Naive thymus-derived CD4-positive, alpha-beta T cell (primary cell): ENCODE measurements around the gene OSGEP. TPM values are rescaled to one million over a fixed set of nuclear protein-coding genes. Genes with fewer than 3 reads are reported as not detected.
A peak's percentile ranks its signal among the peaks of the same experiment; 100 is the strongest.

ENCODE experiments used
- ATAC-seq: fragments of 150-1000 bp; cut with Tn5 transposase; 2 replicates; pipeline ENCODE4 v1.10.0; 2021; ENCODE audit warnings: mild to moderate bottlenecking, moderate library complexity
- CTCF ChIA-PET: fragments of 350-600 bp; sonication (Branson Sonifier 250); formaldehyde crosslinking; loops from one replicate; lab custom pipeline; 2021; ENCODE audit warnings: antibody characterized with exemption; lab: Charles Lee
- POLR2A ChIA-PET: fragments of 350-600 bp; sonication (Branson Sonifier 250); formaldehyde crosslinking; loops from one replicate; lab custom pipeline; 2021; ENCODE audit warnings: antibody characterized with exemption, inconsistent platforms; lab: Charles Lee
- DNase-seq, 9 donors: peaks; one replicate each; pipeline versions ENCODE4 v3.0.0 to v3.0.0-alpha.2; 2020 to 2022; ENCODE audit warnings: mixed read lengths in 1 of 9
- H3K27ac ChIP-seq: one replicate; pipeline ENCODE4 v1.7.0; 2013; ENCODE audit warnings: mild to moderate bottlenecking, low read depth, low read length, moderate library complexity
- H3K27me3 ChIP-seq, 2 donors: one replicate each; pipeline ENCODE4 v1.7.0; 2013; ENCODE audit warnings: low read length in 2 of 2, mild to moderate bottlenecking in 2 of 2, moderate library complexity in 2 of 2; ENCODE audit not compliant: control insufficient read depth in 2 of 2, insufficient read depth in 2 of 2
- H3K36me3 ChIP-seq, 3 experiments: 1 replicate in 2 of 3; 2 replicates in 1 of 3; pipeline ENCODE4 v1.7.0; 2013; ENCODE audit warnings: low read length in 3 of 3, mild to moderate bottlenecking in 3 of 3, moderate library complexity in 1 of 3; ENCODE audit not compliant: insufficient read depth in 3 of 3, control insufficient read depth in 2 of 3
- H3K4me1 ChIP-seq, 2 donors: one replicate each; pipeline ENCODE4 v1.7.0; 2013; ENCODE audit warnings: low read length in 2 of 2, mild to moderate bottlenecking in 2 of 2, moderate library complexity in 1 of 2; ENCODE audit not compliant: control insufficient read depth in 2 of 2, insufficient read depth in 2 of 2
- H3K4me3 ChIP-seq: 2 replicates; pipeline ENCODE4 v1.7.0; 2013; ENCODE audit warnings: mild to moderate bottlenecking, low read length
- H3K9me3 ChIP-seq, 3 experiments: 1 replicate in 2 of 3; 2 replicates in 1 of 3; pipeline ENCODE4 v1.7.0; 2013; ENCODE audit warnings: low read length in 3 of 3; ENCODE audit not compliant: control insufficient read depth in 2 of 3
- H3K27ac Mint-ChIP-seq, 9 donors: one replicate each; pipeline ENCODE4 v1.8.0; 2020 to 2022; ENCODE audit warnings: mixed read lengths in 9 of 9, mild to moderate bottlenecking in 8 of 9, moderate library complexity in 5 of 9, inconsistent platforms in 2 of 9
- H3K27me3 Mint-ChIP-seq, 5 donors: one replicate each; pipeline ENCODE4 v1.8.0; 2021 to 2022; ENCODE audit warnings: mixed read lengths in 5 of 5, mild to moderate bottlenecking in 1 of 5
- H3K36me3 Mint-ChIP-seq, 5 donors: one replicate each; pipeline ENCODE4 v1.8.0; 2020 to 2022; ENCODE audit warnings: mixed read lengths in 5 of 5, mild to moderate bottlenecking in 3 of 5, inconsistent platforms in 1 of 5
- H3K4me1 Mint-ChIP-seq, 7 donors: one replicate each; pipeline ENCODE4 v1.8.0; 2020 to 2022; ENCODE audit warnings: mixed read lengths in 7 of 7, mild to moderate bottlenecking in 3 of 7, inconsistent platforms in 1 of 7
- H3K4me3 Mint-ChIP-seq, 10 donors: one replicate each; pipeline ENCODE4 v1.8.0; 2020 to 2022; ENCODE audit warnings: mild to moderate bottlenecking in 10 of 10, mixed read lengths in 10 of 10, moderate library complexity in 6 of 10, inconsistent platforms in 2 of 10
- H3K9me3 Mint-ChIP-seq, 11 donors: one replicate each; pipeline ENCODE4 v1.8.0; 2020 to 2022; ENCODE audit warnings: mixed read lengths in 11 of 11, mild to moderate bottlenecking in 4 of 11, inconsistent platforms in 1 of 11, moderate library complexity in 1 of 11
- intact Hi-C, 2 donors: fragments of 100-400 bp; cut with micrococcal nuclease; formaldehyde crosslinking; loops; one replicate each; pipeline ENCODE4 v1.15.1; 2023
- polyA plus RNA-seq, 2 donors: library from polyadenylated mRNA; unstranded; fragments of 300-500 nt; fragmentation: Illumina TruSeq; gene quantifications; one replicate each; pipeline ENCODE4 v1.2.3, GENCODE V29; 2021
- total RNA-seq, 6 experiments: library from RNA in 5 of 6; stranded (reverse) in 5 of 6; gene quantifications; 1 replicate in 5 of 6; 2 replicates in 1 of 6; pipeline ENCODE4 v1.2.3 and lab custom pipeline; 2021 to 2026

The OSGEP gene
- total and polyA plus RNA-seq, 7 experiments from 2014 or later, result 30.8 to 77.2 (median 54.9) TPM

DNA sequence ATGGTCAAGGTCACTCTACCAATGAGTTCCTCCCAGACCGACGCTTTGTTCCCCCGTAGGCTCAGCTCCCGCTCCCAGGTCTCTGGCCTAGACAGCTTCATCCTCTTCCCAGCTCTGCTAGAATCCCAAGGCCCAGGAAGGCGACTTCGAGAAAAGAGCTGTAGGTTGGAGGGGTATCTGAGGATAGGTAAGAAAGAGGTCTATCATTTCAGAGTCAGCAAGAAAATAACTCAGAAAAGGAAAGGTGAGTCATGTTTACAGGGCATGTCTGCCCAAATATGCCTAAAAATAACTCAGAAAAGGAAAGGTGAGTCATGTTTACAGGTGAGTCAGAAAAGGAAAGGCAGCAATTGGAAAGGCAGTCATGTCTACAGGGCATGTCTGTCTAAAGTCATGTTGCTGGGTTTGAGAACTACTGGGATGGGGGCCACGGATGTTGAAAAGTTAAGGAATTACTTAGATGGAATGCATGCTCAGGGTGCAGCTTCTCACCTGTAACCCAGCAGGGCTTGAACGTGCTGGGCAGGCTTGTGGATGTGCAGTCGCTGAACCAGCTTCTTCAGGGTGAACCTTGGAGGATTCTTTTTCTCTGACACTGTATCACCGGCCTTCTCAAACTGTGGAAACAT is 53.5 kb downstream of the OSGEP start:
- Mint-ChIP-seq H3K27me3 (no peaks in the 10 kb centered on the region), H3K36me3 (peaks cover 13 to 57% (median 39%) of the 10 kb centered on the region in 5 donors), H3K4me1 (peaks cover 0 to 32% (median 11%) of the 10 kb centered on the region in 7 donors), H3K9me3 (no peaks in the 10 kb centered on the region), H3K27ac (peak overlapping the region in 6 of 9 donors; percentile 23 to 84 (median 36)), H3K4me3 (peak overlapping the region in 1 of 10 donors; percentile 62)
- no peak overlapping the region for H3K4me3 ChIP-seq
- no peaks in the 10 kb centered on the region for H3K4me1 ChIP-seq
- no peaks in the 10 kb centered on the region for H3K9me3 ChIP-seq
- H3K27ac ChIP-seq, result no peak overlapping the region
- ChIA-PET CTCF (interaction anchor here (0.6 to 0.7 kb wide), 2 partner anchors 75 to 356 kb away, joined by 3 to 4 read pairs; no protein-coding TSS in a partner anchor), POLR2A (interaction anchor here (1.4 kb wide), 1 partner anchor 61 kb away, joined by 3 read pairs; no protein-coding TSS in a partner anchor)
- no peak for ATAC-seq
- intact Hi-C loops, result no loop called here
- H3K27me3 ChIP-seq, result no peaks in the 10 kb centered on the region
- peak in 1 of 9 donors; percentile 27 for DNase-seq
- peaks cover 8 to 73% (median 8%) of the 10 kb centered on the region in 3 experiments for H3K36me3 ChIP-seq

- no peaks in the 10 kb centered on the region for H3K27me3 Mint-ChIP-seq
- ATAC-seq (no peak), DNase-seq (no peak)
- H3K4me1 Mint-ChIP-seq, result peaks cover 0 to 32% (median 7%) of the 10 kb centered on the region in 7 donors
- no peaks in the 10 kb centered on the region for H3K27me3 ChIP-seq
- H3K36me3 ChIP-seq, result peaks cover 9 to 78% (median 11%) of the 10 kb centered on the region in 3 experiments
- H3K27ac Mint-ChIP-seq, result peak overlapping the region in 4 of 9 donors; percentile 3 to 78 (median 33)
- H3K36me3 Mint-ChIP-seq, result peaks cover 13 to 60% (median 38%) of the 10 kb centered on the region in 5 donors
- ChIA-PET CTCF (interaction anchor here (0.6 kb wide), 1 partner anchor 74 kb away, joined by 3 read pairs; no protein-coding TSS in a partner anchor), POLR2A (interaction anchor here (1.4 kb wide), 1 partner anchor 62 kb away, joined by 3 read pairs; no protein-coding TSS in a partner anchor)
- H3K4me3 Mint-ChIP-seq, result peak overlapping the region in 1 of 10 donors; percentile 62
- H3K9me3 ChIP-seq, result no peaks in the 10 kb centered on the region
- H3K27ac ChIP-seq, result no peak overlapping the region
- intact Hi-C loops, result no loop called here
- H3K9me3 Mint-ChIP-seq, result no peaks in the 10 kb centered on the region
- no peaks in the 10 kb centered on the region for H3K4me1 ChIP-seq
- no peak overlapping the region for H3K4me3 ChIP-seq
These were observed 54.0 kb downstream of the OSGEP start for GRCh38 chr14:20400589-20400964.

DNA sequence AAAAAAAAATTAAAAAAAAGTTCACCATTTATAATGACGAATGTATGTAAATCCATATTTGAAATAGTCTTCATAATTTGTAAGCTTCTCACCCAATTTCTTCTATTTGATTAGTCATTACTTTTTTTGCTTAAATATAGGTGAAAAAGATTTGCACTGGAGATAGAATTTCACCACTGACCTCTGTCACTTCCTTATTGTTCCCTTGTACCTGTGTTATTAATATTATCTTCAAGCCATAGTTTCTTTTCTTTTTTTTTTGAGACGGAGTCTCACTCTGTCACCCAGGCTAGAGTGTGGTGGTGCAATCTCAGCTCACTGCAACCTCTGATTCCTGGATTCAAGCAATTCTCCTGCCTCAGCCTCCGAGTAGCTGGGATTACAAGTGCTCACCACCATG is 57.1 kb downstream of the OSGEP start:
- Histone ChIP-seq H3K4me1 (no peaks in the 10 kb centered on the region), H3K27me3 (no peaks in the 10 kb centered on the region), H3K27ac (no peak overlapping the region), H3K4me3 (no peak overlapping the region), H3K9me3 (no peaks in the 10 kb centered on the region), H3K36me3 (peaks cover 4 to 68% (median 18%) of the 10 kb centered on the region in 3 experiments)
- Mint-ChIP-seq H3K27ac (no peak overlapping the region), H3K9me3 (no peaks in the 10 kb centered on the region), H3K4me3 (no peak overlapping the region), H3K36me3 (peaks cover 13 to 48% (median 34%) of the 10 kb centered on the region in 5 donors), H3K4me1 (peaks cover 0 to 19% (median 4%) of the 10 kb centered on the region in 7 donors), H3K27me3 (no peaks in the 10 kb centered on the region)
- ATAC-seq, result no peak
- no peak for DNase-seq
- POLR2A ChIA-PET, result interaction anchor here (0.7 kb wide), 1 partner anchor 9 kb away, joined by 7 read pairs; no protein-coding TSS in a partner anchor
- CTCF ChIA-PET, result interaction anchor here (0.6 kb wide), 1 partner anchor 115 kb away, joined by 3 read pairs; no protein-coding TSS in a partner anchor
- intact Hi-C loops, result no loop called here

Other genes with a start within 250 kb of the OSGEP start
- not detected for gene OR11H6, start 231.1 kb downstream of the OSGEP start, total RNA-seq
- not detected for gene OR11H6, start 231.1 kb downstream of the OSGEP start, polyA plus RNA-seq
- gene OR11H7, start 225.8 kb downstream of the OSGEP start, total RNA-seq, result not detected
- gene OR11H7, start 225.8 kb downstream of the OSGEP start, polyA plus RNA-seq, result not detected
- gene OR11H4, start 215.5 kb downstream of the OSGEP start, total RNA-seq, result not detected
- not detected for gene OR11H4, start 215.5 kb downstream of the OSGEP start, polyA plus RNA-seq
- gene TTC5, start 148.9 kb downstream of the OSGEP start, total RNA-seq, result 10 to 100 TPM; 16.4 to 30.1 (median 20.3) TPM
- 10 to 100 TPM; 20.8 to 21.3 TPM for gene TTC5, start 148.9 kb downstream of the OSGEP start, polyA plus RNA-seq
- 10 to 100 TPM; 19.1 to 29.8 (median 28.7) TPM for gene CCNB1IP1, start 121.5 kb downstream of the OSGEP start, total RNA-seq
- gene CCNB1IP1, start 121.5 kb downstream of the OSGEP start, polyA plus RNA-seq, result 10 to 100 TPM; 14.8 to 21.4 TPM
- gene PARP2, start 111.2 kb downstream of the OSGEP start, total RNA-seq, result 10 to 100 TPM; 15.3 to 24.5 (median 21.3) TPM
- gene PARP2, start 111.2 kb downstream of the OSGEP start, polyA plus RNA-seq, result 10 to 100 TPM in 1 of 2 donors, 1 to 10 TPM in 1; 9.8 to 14.0 TPM
- gene TEP1, start 41.3 kb downstream of the OSGEP start, total RNA-seq, result 10 to 100 TPM; 23.5 to 56.0 (median 43.6) TPM
- gene TEP1, start 41.3 kb downstream of the OSGEP start, polyA plus RNA-seq, result 1 to 10 TPM in 1 of 2 donors, under 1 TPM in 1; 0.74 to 6.3 TPM
- gene KLHL33, start 18.6 kb downstream of the OSGEP start, total RNA-seq, result under 1 TPM in 4 of 5 experiments, not detected in 1; 0.14 to 0.51 (median 0.23) TPM
- gene KLHL33, start 18.6 kb downstream of the OSGEP start, polyA plus RNA-seq, result not detected
- 100 to 1,000 TPM in 4 of 5 experiments, 10 to 100 TPM in 1; 97.4 to 159 (median 129) TPM for gene APEX1, start 414 bp upstream of the OSGEP start, total RNA-seq
- gene APEX1, start 414 bp upstream of the OSGEP start, polyA plus RNA-seq, result 100 to 1,000 TPM; 161 to 205 TPM
- gene PIP4P1, start 6.6 kb upstream of the OSGEP start, total RNA-seq, result 10 to 100 TPM; 34.9 to 87.1 (median 74.2) TPM
- 10 to 100 TPM; 20.7 to 38.5 TPM for gene PIP4P1, start 6.6 kb upstream of the OSGEP start, polyA plus RNA-seq
- 100 to 1,000 TPM in 2 of 5 experiments, 10 to 100 TPM in 3; 58.9 to 179 (median 83.0) TPM for gene PNP, start 14.6 kb upstream of the OSGEP start, total RNA-seq
- gene PNP, start 14.6 kb upstream of the OSGEP start, polyA plus RNA-seq, result 10 to 100 TPM; 35.6 to 59.6 TPM
- 1 to 10 TPM in 1 of 5 experiments, under 1 TPM in 4; 0.63 to 1.1 (median 0.70) TPM for gene RNASE10, start 50.7 kb upstream of the OSGEP start, total RNA-seq
- gene RNASE10, start 50.7 kb upstream of the OSGEP start, polyA plus RNA-seq, result not detected
- gene RNASE9, start 106.2 kb upstream of the OSGEP start, total RNA-seq, result not detected
- gene RNASE9, start 106.2 kb upstream of the OSGEP start, polyA plus RNA-seq, result not detected
- gene RNASE11, start 133.2 kb upstream of the OSGEP start, total RNA-seq, result not detected
- not detected for gene RNASE11, start 133.2 kb upstream of the OSGEP start, polyA plus RNA-seq
- gene RNASE12, start 136.6 kb upstream of the OSGEP start, total RNA-seq, result not detected
- not detected for gene RNASE12, start 136.6 kb upstream of the OSGEP start, polyA plus RNA-seq
- not detected for gene OR6S1, start 186.9 kb upstream of the OSGEP start, total RNA-seq
- gene OR6S1, start 186.9 kb upstream of the OSGEP start, polyA plus RNA-seq, result not detected
- 1 to 10 TPM in 1 of 5 experiments, under 1 TPM in 4; 0.17 to 4.2 (median 0.43) TPM for gene RNASE4, start 229.7 kb upstream of the OSGEP start, total RNA-seq
- gene RNASE4, start 229.7 kb upstream of the OSGEP start, polyA plus RNA-seq, result under 1 TPM in 1 of 2 donors, not detected in 1; 0.83 TPM
- gene ANG, start 234.0 kb upstream of the OSGEP start, total RNA-seq, result 1 to 10 TPM in 3 of 5 experiments, not detected in 2; 1.6 to 3.5 (median 1.7) TPM
- under 1 TPM in 1 of 2 donors, not detected in 1; 0.40 TPM for gene ANG, start 234.0 kb upstream of the OSGEP start, polyA plus RNA-seq